NOMO-1 treated with dmso at 0.1 percent for 144 hours (cell line): ENCODE measurements around the gene TRIM45.
"Not testable (repeated sequence)": the region's sequence is repeated elsewhere in the genome, so short reads cannot be mapped to it uniquely, and the experiment has no call there.

Experiments
- DNase-seq: peaks from one replicate; lab custom pipeline; 2025; ENCODE audit not compliant: unreplicated experiment; lab: John Stamatoyannopoulos, UW

Gene TRIM45

GRCh38 chr1:117135329-117135728, 13.8 kb upstream of the TRIM45 start:
- no peak for DNase-seq

GRCh38 chr1:117130526-117130925, 9.0 kb upstream of the TRIM45 start:
- no peak for DNase-seq

- DNase-seq, result no peak
Observed at GRCh38 chr1:117128323-117129079, 7.0 kb upstream of the TRIM45 start.

GRCh38 chr1:117127795-117128194, 6.2 kb upstream of the TRIM45 start:
- no peak for DNase-seq

GRCh38 chr1:117124661-117125060, 3.1 kb upstream of the TRIM45 start:
- DNase-seq, result no peak

- DNase-seq, result no peak
Observed at GRCh38 chr1:117123274-117123673, 1.7 kb upstream of the TRIM45 start.

GRCh38 chr1:117122330-117123025, 929 bp upstream of the TRIM45 start:
- no peak for DNase-seq

GRCh38 chr1:117120774-117121588, 568 bp downstream of the TRIM45 start:
- DNase-seq, result no peak

- not testable (repeated sequence) for DNase-seq
Observed at GRCh38 chr1:117119144-117119543, 2.4 kb downstream of the TRIM45 start.

- DNase-seq, result no peak
Observed at GRCh38 chr1:117118137-117118536, 3.4 kb downstream of the TRIM45 start.

- DNase-seq, result no peak
Observed at GRCh38 chr1:117117697-117118096, 3.9 kb downstream of the TRIM45 start.

GRCh38 chr1:117116784-117117130, 4.8 kb downstream of the TRIM45 start:
- DNase-seq, result no peak

GRCh38 chr1:117116090-117116783, 5.3 kb downstream of the TRIM45 start:
- no peak for DNase-seq

- no peak for DNase-seq
Observed at GRCh38 chr1:117114877-117115276, 6.7 kb downstream of the TRIM45 start.

- DNase-seq, result no peak
Observed at GRCh38 chr1:117113199-117113598, 8.3 kb downstream of the TRIM45 start.

GRCh38 chr1:117112047-117112717, 9.4 kb downstream of the TRIM45 start:
- DNase-seq, result no peak

- DNase-seq, result no peak
Observed at GRCh38 chr1:117110774-117111173, 10.8 kb downstream of the TRIM45 start.

GRCh38 chr1:117107364-117107763, 14.2 kb downstream of the TRIM45 start:
- no peak for DNase-seq

GRCh38 chr1:117106478-117106877, 15.1 kb downstream of the TRIM45 start:
- no peak for DNase-seq

- DNase-seq, result no peak
Observed at GRCh38 chr1:117105722-117106121, 15.8 kb downstream of the TRIM45 start.

- no peak for DNase-seq
Observed at GRCh38 chr1:117104986-117105385, 16.6 kb downstream of the TRIM45 start.
